Renal cortex interstitium (tissue), 11 donors: ENCODE data around the gene RRN3. TPM values are rescaled to one million over a fixed set of nuclear protein-coding genes. Genes with fewer than 3 reads are reported as not detected.
"Not testable (repeated sequence)": the region's sequence is repeated elsewhere in the genome, so short reads cannot be mapped to it uniquely, and the experiment has no call there.

ENCODE experiments used
- DNase-seq, 11 donors: peaks; one replicate each; pipeline ENCODE4 v3.0.0-alpha.2; 2013; ENCODE audit warnings: low read depth in 9 of 11, low spot score in 4 of 11; ENCODE audit errors: extremely low read depth in 1 of 11
- polyA plus RNA-seq, 3 donors: library from polyadenylated mRNA; unstranded; fragments of 120-200 nt; gene quantifications; one replicate each; pipeline ENCODE4 v1.2.1, GENCODE V29; 2013; ENCODE audit not compliant: insufficient read length in 3 of 3

Gene RRN3
- polyA plus RNA-seq, 3 donors = 37.8 to 44.5 (median 41.1) TPM

- no peak for DNase-seq
Observed at GRCh38 chr16:15034266-15035162, 59.6 kb downstream of the RRN3 start.

- no peak for DNase-seq
Observed at GRCh38 chr16:15033309-15033707, 60.8 kb downstream of the RRN3 start.

- DNase-seq = no peak
Observed at GRCh38 chr16:15032547-15033308, 61.3 kb downstream of the RRN3 start.

GRCh38 chr16:15031586-15031985 lies 62.5 kb downstream of the RRN3 start:
- DNase-seq = no peak

GRCh38 chr16:15031179-15031578 lies 62.9 kb downstream of the RRN3 start:
- DNase-seq = no peak

- DNase-seq = not testable (repeated sequence)
Observed at GRCh38 chr16:15029749-15030148, 64.3 kb downstream of the RRN3 start.

GRCh38 chr16:15028801-15029698 lies 65.0 kb downstream of the RRN3 start:
- not testable (repeated sequence) for DNase-seq

- DNase-seq = not testable (repeated sequence)
Observed at GRCh38 chr16:15028345-15028715, 65.7 kb downstream of the RRN3 start.

- DNase-seq = not testable (repeated sequence)
Observed at GRCh38 chr16:15027503-15028344, 66.3 kb downstream of the RRN3 start.

- DNase-seq = not testable (repeated sequence)
Observed at GRCh38 chr16:15027051-15027450, 67.0 kb downstream of the RRN3 start.

GRCh38 chr16:15025234-15025951 lies 68.7 kb downstream of the RRN3 start:
- not testable (repeated sequence) for DNase-seq

- DNase-seq = not testable (repeated sequence)
Observed at GRCh38 chr16:15024858-15025199, 69.2 kb downstream of the RRN3 start.

- DNase-seq = not testable (repeated sequence)
Observed at GRCh38 chr16:15023381-15024077, 70.5 kb downstream of the RRN3 start.

- DNase-seq = not testable (repeated sequence)
Observed at GRCh38 chr16:15022194-15022593, 71.9 kb downstream of the RRN3 start.

GRCh38 chr16:15021429-15021828 lies 72.6 kb downstream of the RRN3 start:
- DNase-seq = not testable (repeated sequence)

GRCh38 chr16:15016951-15017580 lies 77.0 kb downstream of the RRN3 start:
- not testable (repeated sequence) for DNase-seq

- DNase-seq = not testable (repeated sequence)
Observed at GRCh38 chr16:15016354-15016753, 77.7 kb downstream of the RRN3 start.
